Calu3 (cell line): ENCODE results near the gene BCAT1. TPM values are rescaled to one million over a fixed set of nuclear protein-coding genes. Genes with fewer than 3 reads are reported as not detected.

Experiments used
- BruUV-seq: library from RNA; stranded (reverse); fragments of 400-500 nt; replicated peaks from 2 replicates; lab custom pipeline; 2021; lab: Mats Ljungman, UMichigan
- CTCF ChIA-PET: fragments of 300-600 bp; sonication (Branson Sonifier 250); formaldehyde crosslinking; loops from one replicate; lab custom pipeline; 2022; ENCODE audit warnings: antibody characterized with exemption; lab: Charles Lee
- DNase-seq: peaks from one replicate; pipeline ENCODE4 v3.0.0; 2022
- H3K27ac Mint-ChIP-seq: one replicate; pipeline ENCODE4 v1.8.0; 2022; ENCODE audit warnings: mixed read lengths; ENCODE audit not compliant: unreplicated experiment
- H3K27me3 Mint-ChIP-seq: one replicate; pipeline ENCODE4 v1.8.0; 2022; ENCODE audit warnings: mixed read lengths; ENCODE audit not compliant: unreplicated experiment
- H3K36me3 Mint-ChIP-seq: one replicate; pipeline ENCODE4 v1.8.0; 2022; ENCODE audit warnings: mild to moderate bottlenecking, moderate library complexity, mixed read lengths; ENCODE audit not compliant: insufficient read depth, unreplicated experiment
- H3K4me1 Mint-ChIP-seq: one replicate; pipeline ENCODE4 v1.8.0; 2022; ENCODE audit warnings: mild to moderate bottlenecking, low read depth, mixed read lengths; ENCODE audit not compliant: unreplicated experiment
- H3K4me3 Mint-ChIP-seq: one replicate; pipeline ENCODE4 v1.8.0; 2022; ENCODE audit warnings: mild to moderate bottlenecking, low read depth, moderate library complexity, mixed read lengths; ENCODE audit not compliant: unreplicated experiment
- H3K9me3 Mint-ChIP-seq: one replicate; pipeline ENCODE4 v1.8.0; 2022; ENCODE audit warnings: low read depth, mixed read lengths; ENCODE audit not compliant: unreplicated experiment
- intact Hi-C: fragments of 100-400 bp; cut with micrococcal nuclease; formaldehyde crosslinking; loops from one replicate; pipeline ENCODE4 v1.10.0; 2022; ENCODE audit not compliant: unreplicated experiment
- total RNA-seq: library from RNA; stranded (reverse); gene quantifications from 2 replicates; pipeline ENCODE4 v1.2.3, GENCODE V29; 2022
- TF ChIP-seq, protein P1 (sequence below): fragments of 200-600 bp; IDR thresholded peaks from one replicate; pipeline ENCODE4 v1.8.0; 2022; ENCODE audit warnings: antibody characterized with exemption; ENCODE audit not compliant: unreplicated experiment

BCAT1 gene
- total RNA-seq, 1 experiment from 2014 or later = 4.0 TPM

- no peak for DNase-seq
- H3K9me3 Mint-ChIP-seq = peaks cover 7% of the 10 kb centered on the region
- CTCF ChIA-PET = no interaction called here
- TF ChIP-seq, protein P1, sequence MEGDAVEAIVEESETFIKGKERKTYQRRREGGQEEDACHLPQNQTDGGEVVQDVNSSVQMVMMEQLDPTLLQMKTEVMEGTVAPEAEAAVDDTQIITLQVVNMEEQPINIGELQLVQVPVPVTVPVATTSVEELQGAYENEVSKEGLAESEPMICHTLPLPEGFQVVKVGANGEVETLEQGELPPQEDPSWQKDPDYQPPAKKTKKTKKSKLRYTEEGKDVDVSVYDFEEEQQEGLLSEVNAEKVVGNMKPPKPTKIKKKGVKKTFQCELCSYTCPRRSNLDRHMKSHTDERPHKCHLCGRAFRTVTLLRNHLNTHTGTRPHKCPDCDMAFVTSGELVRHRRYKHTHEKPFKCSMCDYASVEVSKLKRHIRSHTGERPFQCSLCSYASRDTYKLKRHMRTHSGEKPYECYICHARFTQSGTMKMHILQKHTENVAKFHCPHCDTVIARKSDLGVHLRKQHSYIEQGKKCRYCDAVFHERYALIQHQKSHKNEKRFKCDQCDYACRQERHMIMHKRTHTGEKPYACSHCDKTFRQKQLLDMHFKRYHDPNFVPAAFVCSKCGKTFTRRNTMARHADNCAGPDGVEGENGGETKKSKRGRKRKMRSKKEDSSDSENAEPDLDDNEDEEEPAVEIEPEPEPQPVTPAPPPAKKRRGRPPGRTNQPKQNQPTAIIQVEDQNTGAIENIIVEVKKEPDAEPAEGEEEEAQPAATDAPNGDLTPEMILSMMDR = no peak
- no peak overlapping the region for H3K27ac Mint-ChIP-seq
- intact Hi-C loops = no loop called here
- H3K36me3 Mint-ChIP-seq = no peaks in the 10 kb centered on the region
- peaks cover 7% of the 10 kb centered on the region for H3K27me3 Mint-ChIP-seq
- no peak overlapping the region for H3K4me3 Mint-ChIP-seq
- H3K4me1 Mint-ChIP-seq = no peaks in the 10 kb centered on the region
- BruUV-seq = no TSS peak
These were observed 151.0 kb downstream of the BCAT1 start for GRCh38 chr12:24797901-24798300.

DNA sequence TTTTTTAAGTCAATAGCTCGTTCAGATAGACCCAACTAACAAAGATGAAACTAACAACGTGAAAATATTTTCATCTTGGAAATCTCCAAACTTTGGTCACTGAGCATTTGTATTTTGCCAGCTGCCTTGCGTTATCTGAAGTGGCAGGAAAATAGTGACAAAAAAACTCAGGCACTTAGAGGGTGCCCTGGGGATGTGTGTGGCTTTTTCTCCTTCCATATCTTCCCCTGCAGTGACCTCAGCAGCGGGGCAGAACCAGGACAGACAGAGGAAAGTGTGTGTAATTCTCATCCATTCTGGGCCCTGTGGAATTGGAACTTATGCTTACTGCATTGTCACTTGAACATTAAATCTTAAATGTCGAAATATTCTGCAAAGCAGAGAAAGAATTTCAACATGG lies 152.0 kb downstream of the BCAT1 start:
- H3K4me1 Mint-ChIP-seq = no peaks in the 10 kb centered on the region
- no peak overlapping the region for H3K4me3 Mint-ChIP-seq
- DNase-seq = no peak
- no peaks in the 10 kb centered on the region for H3K36me3 Mint-ChIP-seq
- BruUV-seq = no TSS peak
- H3K27ac Mint-ChIP-seq = no peak overlapping the region
- TF ChIP-seq, protein P1 = no peak
- H3K27me3 Mint-ChIP-seq = peaks cover 7% of the 10 kb centered on the region
- peaks cover 6% of the 10 kb centered on the region for H3K9me3 Mint-ChIP-seq
- CTCF ChIA-PET = interaction anchor here (0.5 kb wide), 1 partner anchor 48 kb away, joined by 3 read pairs; no protein-coding TSS in a partner anchor
- intact Hi-C loops = no loop called here

DNA sequence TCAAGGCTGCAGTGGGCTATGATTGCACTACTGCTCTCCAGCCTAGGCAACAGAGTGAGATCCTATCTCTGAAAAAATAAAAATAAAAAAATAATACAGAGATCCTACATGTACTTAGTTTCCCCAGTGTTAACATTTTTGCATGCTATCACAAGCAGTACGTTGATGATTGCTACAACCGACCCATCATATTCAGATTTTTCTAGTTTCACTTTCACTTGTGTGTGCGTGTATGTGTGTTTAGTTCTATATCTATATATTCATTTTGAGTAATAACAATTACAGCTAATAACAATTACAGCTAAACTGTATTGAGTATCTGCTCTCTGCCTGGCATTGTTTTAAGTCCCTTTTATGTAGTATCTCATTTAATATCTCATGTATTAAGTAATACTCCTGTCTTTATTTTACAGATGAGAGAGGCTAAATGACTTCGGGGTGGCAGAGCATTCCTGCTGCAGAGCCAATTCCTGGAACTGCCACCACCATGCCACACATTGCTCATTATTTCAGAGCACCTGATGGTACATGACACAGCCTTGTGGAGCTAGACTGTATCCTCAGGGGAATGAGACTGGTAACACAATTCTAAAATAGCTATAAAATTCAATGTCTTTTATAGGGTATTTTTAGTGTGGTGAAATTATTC lies 153.1 kb downstream of the BCAT1 start:
- TF ChIP-seq, protein P1 = no peak
- intact Hi-C loops = no loop called here
- H3K36me3 Mint-ChIP-seq = no peaks in the 10 kb centered on the region
- H3K27me3 Mint-ChIP-seq = peaks cover 7% of the 10 kb centered on the region
- no peak for DNase-seq
- H3K4me3 Mint-ChIP-seq = no peak overlapping the region
- H3K27ac Mint-ChIP-seq = no peak overlapping the region
- CTCF ChIA-PET = no interaction called here
- BruUV-seq = no TSS peak
- peaks cover 3% of the 10 kb centered on the region for H3K9me3 Mint-ChIP-seq
- H3K4me1 Mint-ChIP-seq = no peaks in the 10 kb centered on the region

GRCh38 chr12:24791622-24792021 lies 157.3 kb downstream of the BCAT1 start:
- Mint-ChIP-seq H3K9me3 (no peaks in the 10 kb centered on the region), H3K27ac (no peak overlapping the region), H3K4me1 (no peaks in the 10 kb centered on the region), H3K36me3 (no peaks in the 10 kb centered on the region), H3K4me3 (no peak overlapping the region), H3K27me3 (no peaks in the 10 kb centered on the region)
- TF ChIP-seq, protein P1 = no peak
- intact Hi-C loops = no loop called here
- no TSS peak for BruUV-seq
- no peak for DNase-seq
- CTCF ChIA-PET = no interaction called here
